Measurements from ENCODE around the gene WDR45B.
"Not testable (repeated sequence)": the region's sequence is repeated elsewhere in the genome, so short reads cannot be mapped to it uniquely, and the experiment has no call there.

Gene WDR45B

DNA sequence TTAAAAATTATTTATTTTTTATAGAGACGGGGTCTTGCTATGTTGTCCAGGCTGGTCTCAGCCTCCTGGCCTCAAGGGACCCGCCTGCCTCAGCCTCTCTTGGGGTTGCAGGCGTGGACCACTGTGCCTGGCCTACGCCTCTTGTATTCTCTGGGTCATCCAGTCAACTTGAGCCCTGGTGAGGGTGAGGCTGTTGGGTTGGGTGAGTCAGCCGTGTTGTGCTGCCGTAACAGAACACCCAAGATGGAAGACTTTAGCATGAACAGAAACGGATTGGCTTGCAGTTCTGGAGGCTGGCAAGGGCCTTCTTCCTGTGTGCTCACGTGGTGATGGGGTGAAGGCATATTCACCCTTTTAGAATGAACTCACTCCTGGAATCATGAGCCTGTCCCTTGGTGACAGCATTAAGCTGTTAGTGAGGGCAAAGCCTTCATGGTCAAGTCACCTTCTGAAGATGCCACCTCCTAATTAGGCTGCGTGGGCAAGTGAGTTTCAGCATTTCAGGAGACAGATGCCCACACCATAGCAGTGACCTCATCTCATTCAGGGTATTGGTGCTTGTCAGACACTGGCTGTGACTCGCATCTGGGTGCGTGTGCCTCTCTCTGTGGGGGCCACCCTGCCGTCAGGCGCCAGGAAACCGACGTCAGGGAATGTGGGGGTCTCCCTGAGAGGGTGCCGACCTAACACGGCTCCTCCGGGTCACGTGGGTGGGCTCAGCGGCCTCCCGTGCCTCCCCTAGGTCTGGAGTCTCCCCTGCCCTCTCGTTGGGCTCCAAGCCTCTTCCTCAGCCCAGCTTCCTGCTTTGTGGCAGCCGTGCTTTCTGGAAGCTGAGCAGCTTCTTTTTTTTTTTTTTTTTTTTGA is 49.8 kb downstream of the WDR45B start:
- DNase-seq, result no peak

DNA sequence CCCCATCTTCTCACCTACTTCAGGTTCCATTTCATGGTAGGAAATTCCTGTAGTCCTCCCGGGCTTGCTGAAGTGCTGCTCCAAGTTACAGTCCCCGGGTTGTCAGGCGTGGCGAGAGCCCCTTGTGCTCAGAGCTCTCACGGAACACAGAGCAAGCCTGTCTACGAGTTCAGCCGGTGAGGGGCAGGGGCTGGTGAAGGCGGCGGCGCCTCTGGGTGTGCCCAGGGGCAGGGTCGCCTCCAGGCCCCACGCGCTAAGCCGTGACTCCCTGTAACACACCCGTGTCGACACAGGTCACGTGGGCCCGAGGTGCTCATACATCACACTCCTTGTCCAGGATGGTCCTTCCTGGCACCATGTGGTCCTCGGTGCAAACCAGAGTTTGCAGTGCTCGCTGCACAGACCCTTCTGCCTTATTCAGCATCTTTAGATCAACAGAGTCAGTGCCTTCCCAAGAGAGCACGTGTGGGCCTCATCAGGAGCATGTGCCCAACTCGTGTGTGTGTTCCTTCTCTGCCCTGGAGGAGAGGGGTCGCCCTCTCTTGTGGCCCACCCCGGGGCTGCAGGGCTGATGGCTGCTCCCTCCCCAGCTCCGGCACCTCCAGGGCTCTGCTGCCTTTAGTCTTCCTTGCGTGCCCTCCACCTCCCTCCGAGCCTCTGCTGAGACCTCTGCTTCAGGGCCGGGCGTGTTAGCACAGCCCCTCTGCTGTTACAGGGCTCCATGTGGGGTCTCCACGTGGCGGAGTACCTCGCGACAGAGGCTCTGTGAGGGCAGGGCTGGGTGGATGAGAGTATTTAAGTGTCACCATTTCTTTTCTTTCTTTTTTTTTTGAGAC is 51.2 kb downstream of the WDR45B start:
- DNase-seq, result no peak

DNA sequence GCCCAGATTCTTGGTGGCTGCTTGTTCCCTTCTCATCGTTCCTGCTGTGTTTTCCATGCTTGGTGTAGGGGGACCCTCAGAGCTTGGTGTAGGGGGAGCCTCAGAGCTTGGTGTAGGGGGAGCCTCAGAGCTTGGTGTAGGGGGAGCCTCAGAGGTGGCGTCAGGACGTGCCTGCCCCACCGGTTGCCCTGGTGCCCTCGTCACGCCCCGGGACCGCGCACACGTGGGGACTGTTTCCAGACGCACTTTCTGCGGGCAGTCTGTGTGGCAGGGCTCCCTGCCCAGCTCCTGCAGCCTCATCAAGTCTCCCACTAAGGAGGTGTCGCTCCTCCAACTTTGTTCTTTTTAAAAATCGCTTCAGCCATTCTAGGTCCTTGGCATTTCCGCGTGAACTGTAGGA is 51.9 kb downstream of the WDR45B start:
- no peak for DNase-seq

DNA sequence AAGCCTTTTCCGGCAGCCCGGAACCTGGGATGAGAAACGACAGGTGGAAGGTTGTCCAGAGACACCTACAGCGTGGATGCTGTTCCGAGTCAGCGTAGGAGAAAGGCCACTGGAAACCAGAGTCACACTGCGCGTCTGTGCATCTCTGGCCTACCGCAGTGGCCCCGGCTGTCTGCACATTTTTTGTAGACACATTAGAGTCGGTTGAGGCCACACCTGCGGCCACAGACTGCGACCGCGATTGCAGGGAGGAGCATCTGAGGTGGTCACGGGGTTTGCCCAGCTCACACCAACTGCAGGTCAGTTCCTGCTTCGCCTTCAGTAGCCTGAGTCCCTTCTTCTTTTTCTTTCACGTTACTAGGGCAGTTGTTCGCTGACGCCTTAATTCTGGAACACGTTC is 52.4 kb downstream of the WDR45B start:
- DNase-seq, result no peak

DNA sequence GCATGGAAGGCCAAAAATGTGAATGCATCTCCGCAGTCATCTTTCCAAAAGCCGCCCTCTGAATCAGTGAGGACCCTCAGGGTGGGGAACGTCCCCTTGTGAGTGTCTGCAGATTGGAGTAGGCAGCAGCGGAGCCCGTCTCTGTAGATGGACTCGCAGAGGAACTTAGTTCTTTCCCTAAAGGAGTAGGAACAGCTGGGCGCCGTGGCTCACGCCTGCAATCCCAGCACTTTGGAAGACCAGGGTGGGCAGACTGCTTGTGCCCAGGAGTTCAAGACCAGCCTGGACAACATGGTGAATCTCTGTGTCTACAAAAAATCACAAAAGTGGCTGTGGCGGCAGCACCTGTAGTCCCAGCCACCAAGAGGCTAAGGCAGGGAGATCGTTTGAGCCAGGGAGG is 53.7 kb downstream of the WDR45B start:
- no peak for DNase-seq

DNA sequence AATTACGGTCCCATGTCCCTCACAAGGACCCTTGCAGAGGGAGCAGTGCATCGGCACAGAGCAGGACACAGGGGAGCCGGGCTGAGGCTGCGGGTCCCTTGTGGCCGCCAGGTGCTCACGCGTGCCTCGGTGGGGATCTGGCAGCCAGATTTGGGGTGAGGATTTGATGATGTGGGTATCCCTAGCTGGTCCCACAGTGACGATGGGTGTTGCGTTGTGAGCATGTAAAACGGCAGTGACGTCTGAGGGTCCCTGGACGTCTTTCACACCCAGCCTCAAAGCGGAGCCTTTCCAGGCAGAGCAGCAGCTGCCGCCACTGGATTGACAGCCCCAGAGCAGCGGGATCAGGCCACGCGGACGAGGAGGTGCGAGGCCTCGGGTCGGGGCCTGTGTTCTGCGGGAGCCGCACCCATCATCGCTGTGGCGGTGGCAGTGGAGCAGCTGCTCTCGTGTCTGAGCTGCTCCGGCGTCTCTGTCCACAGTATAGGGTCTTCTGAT is 54.6 kb downstream of the WDR45B start:
- no peak for DNase-seq

DNA sequence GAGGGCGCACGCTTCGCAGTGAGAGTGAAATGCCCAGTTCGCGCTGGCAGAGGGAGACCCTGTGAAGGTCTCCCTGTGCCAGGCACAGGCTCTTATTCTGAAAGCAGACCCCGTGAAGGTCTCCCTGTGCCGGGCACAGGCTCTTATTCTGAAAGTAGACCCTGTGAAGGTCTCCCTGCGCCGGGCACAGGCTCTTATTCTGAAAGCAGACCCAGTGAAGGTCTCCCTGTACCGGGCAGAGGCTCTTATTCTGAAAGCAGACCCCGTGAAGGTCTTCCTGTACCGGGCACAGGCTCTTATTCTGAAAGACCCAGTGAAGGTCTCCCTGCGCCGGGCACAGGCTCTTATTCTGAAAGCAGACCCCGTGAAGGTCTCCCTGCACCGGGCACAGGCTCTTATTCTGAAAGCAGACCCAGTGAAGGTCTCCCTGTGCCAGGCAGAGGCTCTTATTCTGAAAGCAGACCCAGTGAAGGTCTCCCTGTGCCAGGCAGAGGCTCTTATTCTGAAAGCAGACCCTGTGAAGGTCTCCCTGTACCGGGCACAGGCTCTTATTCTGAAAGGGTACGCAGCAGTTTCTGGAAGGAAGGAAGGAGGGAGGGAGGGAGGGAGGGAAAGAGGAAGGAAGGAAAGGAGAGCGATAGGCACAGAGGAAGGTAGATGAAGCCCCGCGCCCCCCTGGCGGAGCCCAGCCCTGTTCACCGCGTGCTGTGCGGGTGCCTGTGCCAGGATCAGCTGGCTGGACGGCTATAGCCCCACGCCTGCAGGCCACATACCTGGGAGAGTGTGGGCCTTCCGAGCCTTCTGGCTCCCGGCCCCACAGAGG is 55.3 kb downstream of the WDR45B start:
- peak; percentile 41 to 44 for DNase-seq

DNA sequence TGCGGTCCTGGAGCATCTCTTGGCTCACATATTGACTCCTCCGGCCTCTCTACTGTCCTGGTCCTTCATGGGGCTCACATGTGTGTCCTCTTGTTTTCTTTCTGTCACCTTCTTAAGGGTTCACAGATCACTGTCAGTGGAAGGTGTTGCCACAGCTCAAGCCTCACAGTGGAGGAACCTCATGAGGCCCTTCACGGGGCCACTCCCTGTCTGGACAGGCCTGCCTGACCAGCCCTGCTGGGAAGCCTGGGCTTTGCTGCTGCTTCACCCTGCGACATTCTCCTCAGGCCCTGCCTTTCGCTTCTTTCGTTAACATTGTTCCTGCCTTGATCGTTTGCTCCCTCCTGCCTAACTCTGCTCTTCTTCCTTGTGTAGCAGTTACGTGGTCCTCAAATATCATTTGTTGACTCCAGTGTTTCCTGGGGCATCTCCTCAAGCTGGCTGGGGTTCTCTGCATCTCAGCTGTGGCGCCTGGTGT is 55.9 kb downstream of the WDR45B start:
- DNase-seq, result peak in 1 of 2 experiments; percentile 17

DNA sequence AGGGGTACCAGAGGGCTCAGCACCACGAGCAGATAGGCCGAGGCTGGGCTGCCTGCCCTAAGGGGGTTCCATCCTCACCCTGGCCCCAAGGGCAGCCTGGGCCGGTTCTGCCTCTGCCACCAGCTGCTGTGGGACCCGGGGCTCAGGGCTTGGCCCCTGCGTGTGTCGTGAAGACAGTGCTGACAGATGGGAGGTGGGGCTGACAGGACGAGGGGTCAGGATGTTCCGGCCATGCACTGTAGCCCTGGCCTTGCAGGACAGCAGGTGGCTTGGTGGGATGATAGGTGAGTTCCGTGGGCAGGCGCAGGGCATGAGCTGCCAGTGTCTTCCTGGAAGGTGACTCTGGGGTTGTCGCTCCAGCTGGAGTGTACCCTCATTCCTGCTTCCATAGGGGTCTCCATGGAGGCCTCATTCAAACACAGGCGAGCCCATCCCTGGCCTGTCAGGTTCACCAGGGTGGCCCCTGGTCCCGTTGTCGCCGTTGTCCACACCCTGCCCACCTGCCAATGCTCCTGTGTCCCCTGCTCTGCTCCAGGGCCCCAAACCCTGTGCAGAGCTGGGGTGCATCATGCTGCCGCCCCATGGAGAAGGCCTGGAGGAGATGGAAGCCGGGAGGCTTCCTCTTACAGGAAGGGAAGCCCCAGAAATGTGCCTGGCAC is 57.2 kb downstream of the WDR45B start:
- DNase-seq, result no peak

DNA sequence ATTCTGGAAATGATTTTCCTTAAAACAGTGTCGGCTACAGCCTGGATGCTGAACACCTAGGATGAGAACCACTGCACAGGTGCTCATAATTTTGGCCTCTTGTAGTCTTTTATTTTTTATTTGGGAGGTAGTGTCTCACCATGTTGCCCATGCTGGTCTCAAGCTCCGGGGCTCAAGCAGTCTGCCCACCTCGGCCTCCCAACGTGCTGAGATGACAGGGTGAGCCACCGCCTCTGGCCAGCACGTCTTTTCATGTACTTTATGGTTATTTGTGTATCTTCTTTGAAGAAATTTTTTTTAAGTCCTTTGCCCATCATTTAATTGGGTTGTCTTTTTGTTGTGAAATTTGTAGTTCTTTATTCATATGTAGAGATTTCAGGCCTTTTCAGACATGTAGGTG is 58.0 kb downstream of the WDR45B start:
- DNase-seq, result no peak

DNA sequence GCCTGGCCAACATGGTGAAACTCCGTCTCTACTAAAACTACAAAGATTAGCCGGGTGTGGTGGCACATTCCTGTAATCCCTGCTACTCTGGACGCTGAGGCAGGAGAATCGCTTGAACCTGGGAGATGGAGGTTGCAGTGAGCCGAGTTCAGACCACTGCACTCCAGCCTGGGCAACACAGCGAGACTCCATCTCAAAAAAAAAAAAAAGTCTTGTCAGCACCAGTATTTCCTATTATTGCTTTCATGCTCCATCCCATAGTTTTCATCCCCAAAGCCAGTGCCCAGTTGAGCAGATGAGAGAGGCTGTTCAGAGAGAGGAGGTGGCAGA is 58.4 kb downstream of the WDR45B start:
- DNase-seq, result no peak

DNA sequence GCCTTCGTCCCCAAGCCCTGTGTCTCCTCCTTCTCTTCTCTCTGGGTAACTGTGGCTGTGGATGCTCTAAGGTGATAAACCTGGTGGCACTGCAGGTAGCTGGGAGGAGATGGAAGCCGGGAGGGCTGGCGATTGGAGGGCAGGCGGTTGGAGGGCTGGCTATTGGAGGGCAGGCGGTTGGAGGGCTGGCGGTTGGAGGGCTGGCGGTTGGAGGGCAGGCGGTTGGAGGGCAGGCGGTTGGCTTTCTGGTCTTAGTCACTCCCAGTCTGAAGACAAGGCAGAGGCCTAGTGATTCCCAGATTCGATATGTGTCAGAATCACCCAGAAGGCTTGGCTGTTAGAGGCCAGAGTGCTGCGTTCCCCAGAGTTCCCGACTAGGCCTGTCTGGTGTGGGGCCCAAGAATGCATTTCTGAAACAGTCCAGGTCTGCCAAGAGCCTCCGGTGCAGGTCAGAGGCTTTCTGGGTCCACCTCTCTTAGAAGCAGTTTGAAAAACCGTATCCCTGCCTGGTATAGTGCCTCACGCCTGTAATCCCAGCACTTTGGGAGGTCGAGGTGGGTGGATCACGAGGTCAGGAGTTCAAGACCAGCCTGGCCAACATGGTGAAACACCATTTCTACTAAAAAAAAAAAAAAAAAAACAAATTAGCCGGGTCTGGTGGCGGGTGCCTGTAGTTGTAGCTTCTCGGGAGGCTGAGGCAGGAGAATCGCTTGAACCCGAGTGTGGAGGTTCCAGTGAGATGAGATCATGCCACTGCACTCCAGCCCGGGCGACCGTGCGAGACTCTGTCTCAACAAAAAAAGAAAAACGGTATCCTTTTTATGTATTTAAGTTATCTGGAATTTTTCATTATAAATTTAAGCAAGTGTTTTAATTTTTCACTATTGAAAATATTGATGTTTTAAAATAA is 59.7 kb downstream of the WDR45B start:
- no peak for DNase-seq

DNA sequence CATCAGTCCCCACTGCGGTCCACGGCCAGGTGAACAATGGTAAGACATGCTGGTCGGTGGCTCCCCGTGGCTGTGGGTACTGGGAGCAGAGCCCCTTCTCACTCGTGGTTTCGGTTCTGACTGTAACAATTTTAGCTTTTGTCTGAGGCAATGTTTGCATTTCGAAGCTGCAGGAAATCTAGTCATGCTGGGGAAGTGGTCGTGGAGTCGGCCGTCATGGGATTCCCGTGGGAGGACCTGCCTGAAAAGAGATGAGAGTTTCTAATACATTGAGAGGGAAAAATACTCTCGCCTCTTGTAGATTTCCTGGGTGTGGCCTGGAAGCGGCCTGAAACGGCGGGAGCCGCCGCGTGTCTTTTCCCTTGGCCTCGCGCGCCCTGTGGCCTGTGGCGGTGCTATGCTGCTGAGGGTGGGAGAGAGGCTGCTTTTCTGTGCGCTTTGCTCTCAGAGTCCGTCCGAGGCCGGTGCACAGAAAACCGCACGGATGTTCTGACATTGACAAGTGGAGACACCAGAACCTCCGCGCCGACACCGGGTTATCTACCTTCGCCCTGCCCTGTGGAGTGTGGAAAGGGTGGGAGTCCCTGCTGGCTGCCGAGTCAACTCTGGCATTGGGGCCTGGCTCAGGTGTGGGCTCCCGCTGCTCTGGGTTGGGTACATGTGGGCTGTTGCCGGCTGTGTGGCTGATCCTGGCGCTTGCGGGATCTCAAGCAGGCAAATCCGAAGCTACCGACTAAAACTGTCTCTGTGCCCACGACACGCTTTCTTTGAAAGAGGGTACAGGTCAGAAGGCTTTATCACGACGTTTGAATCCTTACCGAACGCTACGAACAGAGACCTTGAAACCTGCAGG is 60.8 kb downstream of the WDR45B start:
- no peak for DNase-seq

DNA sequence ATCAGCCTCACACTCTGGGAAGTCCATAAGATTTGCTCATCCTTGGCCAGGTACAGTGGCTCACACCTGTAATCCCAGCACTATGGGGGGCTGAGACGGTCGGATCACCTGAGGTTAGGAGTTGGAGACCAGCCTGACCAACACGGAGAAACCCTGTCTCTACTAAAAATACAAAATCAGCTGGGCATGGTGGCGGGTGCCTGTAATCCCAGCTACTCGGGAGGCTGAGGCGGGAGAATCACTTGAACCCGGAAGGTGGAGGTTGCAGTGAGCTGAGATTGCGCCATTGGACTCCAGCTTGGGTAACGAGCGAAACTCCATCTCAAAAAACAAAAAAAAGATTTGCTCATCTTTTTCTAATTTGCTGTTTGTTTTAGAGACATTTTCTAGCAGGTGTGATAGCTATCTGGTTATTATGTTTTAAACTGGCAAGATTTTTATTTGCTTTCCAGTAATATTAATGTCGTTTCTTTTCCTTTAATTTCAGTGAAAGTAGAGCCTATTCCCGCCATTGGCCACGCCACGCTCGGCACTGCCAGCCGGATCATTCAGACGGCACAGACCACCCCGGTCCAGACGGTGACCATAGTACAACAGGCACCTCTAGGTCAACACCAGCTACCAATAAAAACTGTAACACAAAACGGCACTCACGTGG is 61.5 kb downstream of the WDR45B start:
- DNase-seq, result no peak

DNA sequence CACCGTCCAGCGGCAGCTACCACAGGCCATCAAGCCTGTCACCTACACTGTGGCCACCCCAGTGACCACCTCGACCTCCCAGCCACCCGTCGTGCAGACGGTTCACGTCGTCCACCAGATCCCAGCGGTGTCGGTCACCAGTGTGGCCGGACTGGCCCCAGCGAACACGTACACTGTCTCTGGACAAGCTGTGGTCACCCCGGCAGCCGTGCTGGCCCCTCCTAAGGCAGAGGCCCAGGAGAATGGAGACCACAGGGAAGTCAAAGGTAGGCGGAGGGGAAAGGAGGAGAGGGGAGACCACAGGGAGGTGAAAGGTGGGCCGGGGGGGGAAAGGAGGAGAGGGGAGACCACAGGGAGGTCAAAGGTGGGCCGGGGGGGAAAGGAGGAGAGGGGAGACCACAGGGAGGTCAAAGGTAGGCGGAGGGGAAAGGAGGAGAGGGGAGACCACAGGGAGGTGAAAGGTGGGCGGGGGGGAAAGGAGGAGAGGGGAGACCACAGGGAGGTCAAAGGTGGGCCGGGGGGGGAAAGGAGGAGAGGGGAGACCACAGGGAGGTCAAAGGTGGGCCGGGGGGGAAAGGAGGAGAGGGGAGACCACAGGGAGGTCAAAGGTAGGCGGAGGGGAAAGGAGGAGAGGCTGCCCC is 62.2 kb downstream of the WDR45B start:
- not testable (repeated sequence) for DNase-seq

DNA sequence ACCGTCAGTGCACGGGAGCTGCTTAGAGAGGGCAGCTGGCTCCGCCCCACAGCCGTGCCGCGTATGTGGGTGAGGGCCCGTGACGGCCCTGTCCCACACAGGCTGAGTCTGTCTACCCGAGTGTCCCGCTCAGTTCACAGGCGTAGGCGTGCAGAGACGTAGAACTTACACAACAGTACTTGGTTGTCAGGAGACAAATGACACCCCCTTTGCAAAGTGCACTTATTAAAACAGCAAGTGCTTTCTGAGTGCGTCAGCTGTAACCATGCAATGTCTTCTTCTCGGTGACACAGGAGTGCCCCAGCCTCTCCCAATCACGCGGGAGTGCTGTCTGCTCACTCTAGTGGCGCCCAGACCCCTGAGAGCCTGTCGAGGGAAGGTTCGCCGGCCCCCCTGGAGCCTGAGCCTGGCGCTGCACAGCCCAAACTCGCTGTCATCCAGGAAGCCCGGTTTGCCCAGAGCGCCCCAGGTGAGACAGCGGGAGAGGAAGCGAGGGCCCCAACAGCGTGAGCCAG is 64.5 kb downstream of the WDR45B start:
- no peak for DNase-seq

DNA sequence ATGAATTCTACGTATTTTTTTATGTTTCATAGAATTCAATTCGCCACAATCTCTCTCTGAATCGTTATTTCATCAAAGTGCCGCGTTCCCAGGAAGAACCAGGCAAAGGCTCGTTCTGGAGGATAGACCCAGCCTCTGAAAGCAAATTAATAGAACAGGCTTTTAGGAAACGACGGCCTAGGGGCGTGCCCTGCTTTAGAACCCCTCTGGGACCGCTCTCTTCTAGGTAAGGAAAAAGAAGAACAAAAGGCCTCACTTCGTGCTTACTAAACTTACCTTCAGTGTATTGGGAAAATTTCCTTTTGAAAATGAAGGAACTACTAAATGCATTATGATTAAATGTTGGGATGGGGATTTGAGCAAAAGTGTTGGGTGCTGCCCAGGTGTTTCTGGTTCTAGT is 65.5 kb downstream of the WDR45B start:
- DNase-seq, result no peak

DNA sequence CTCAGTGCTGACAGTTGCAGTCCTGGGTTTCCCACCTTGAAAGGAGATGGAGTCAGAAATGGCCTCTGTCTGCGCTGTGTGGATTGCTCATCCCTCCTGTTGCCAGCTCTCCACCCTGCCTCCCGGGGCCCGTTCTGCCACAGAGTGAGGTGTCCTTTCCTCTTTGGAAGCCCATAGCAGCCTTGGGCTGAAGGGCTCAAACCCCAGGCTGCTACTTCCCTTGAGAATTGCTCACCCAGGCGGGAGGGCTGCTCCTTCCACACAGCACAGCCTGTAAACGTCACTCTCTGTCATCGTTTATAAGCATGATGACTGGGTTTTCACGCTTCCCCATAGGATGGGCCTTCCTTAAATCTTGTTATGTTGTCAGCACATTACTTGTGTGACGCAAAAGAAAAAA is 66.0 kb downstream of the WDR45B start:
- no peak for DNase-seq

DNA sequence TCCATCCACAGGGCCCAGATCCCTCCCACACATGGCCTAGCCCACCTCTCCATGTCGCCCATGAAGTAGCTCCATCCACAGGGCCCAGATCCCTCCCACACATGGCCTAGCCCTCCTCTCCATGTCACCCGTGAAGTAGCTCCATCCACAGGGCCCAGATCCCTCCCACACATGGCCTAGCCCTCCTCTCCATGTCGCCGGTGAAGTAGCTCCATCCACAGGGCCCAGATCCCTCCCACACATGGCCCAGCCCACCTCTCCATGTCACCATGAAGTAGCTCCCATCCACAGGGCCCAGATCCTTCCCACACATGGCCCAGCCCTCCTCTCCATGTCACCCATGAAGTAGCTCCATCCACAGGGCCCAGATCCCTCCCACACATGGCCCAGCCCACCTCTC is 68.3 kb downstream of the WDR45B start:
- DNase-seq, result not testable (repeated sequence)

Measured in AML-193 (cell line).